Panc1 (cell line): ENCODE data around the gene RAB3GAP2. TPM values are rescaled to one million over a fixed set of nuclear protein-coding genes. Genes with fewer than 3 reads are reported as not detected.

Source experiments
- ATAC-seq: fragments of 200-7000 bp; cut with Tn5 transposase; 2 replicates; pipeline ENCODE4 v1.9.1; 2020; ENCODE audit warnings: mild to moderate bottlenecking, moderate library complexity
- BruUV-seq: library from RNA; stranded (reverse); fragments of 400-500 nt; replicated peaks from 2 replicates; lab custom pipeline; 2021; lab: Mats Ljungman, UMichigan
- CTCF ChIA-PET: fragments of 300-600 bp; sonication (Branson Sonifier 250); formaldehyde crosslinking; loops from one replicate; lab custom pipeline; 2022; ENCODE audit warnings: antibody characterized with exemption; lab: Charles Lee
- POLR2A ChIA-PET: fragments of 300-600 bp; sonication (Branson Sonifier 250); formaldehyde crosslinking; loops from one replicate; lab custom pipeline; 2022; ENCODE audit warnings: antibody characterized with exemption; lab: Charles Lee
- DNase-seq: peaks from one replicate; pipeline ENCODE4 v3.0.0-alpha.2; 2010; ENCODE audit warnings: low read depth, low spot score
- H3K27ac ChIP-seq: 2 replicates; pipeline ENCODE4 v1.5.1; 2011; ENCODE audit warnings: mild to moderate bottlenecking, low read length, inconsistent platforms
- H3K27me3 ChIP-seq: fragments of 200-500 bp; sonication (Bioruptor generic); 2 replicates; pipeline ENCODE4 v1.6.0; 2014; ENCODE audit warnings: low read length, inconsistent platforms; ENCODE audit not compliant: control insufficient read depth, insufficient read depth
- H3K36me3 ChIP-seq: fragments of 200-500 bp; sonication (Bioruptor generic); 2 replicates; pipeline ENCODE4 v1.5.1; 2014; ENCODE audit warnings: inconsistent platforms, mild to moderate bottlenecking, low read length, moderate library complexity; ENCODE audit not compliant: control insufficient read depth, insufficient read depth
- H3K4me1 ChIP-seq: 2 replicates; pipeline ENCODE4 v1.5.1; 2011; ENCODE audit warnings: inconsistent platforms, mild to moderate bottlenecking, low read length, moderate library complexity; ENCODE audit not compliant: control insufficient read depth, insufficient read depth
- H3K4me3 ChIP-seq, 2 experiments: 2 replicates each; pipeline ENCODE4 v1.5.1; 2011 to 2012; ENCODE audit warnings: low read depth in 2 of 2, low read length in 2 of 2, mild to moderate bottlenecking in 2 of 2, inconsistent platforms in 1 of 2, moderate library complexity in 1 of 2
- H3K9me3 ChIP-seq: fragments of 200-500 bp; sonication (Bioruptor generic); 2 replicates; pipeline ENCODE4 v1.5.1; 2014; ENCODE audit warnings: low read depth, mild to moderate bottlenecking, inconsistent platforms, low read length, moderate library complexity; ENCODE audit not compliant: control insufficient read depth, insufficient read depth
- CTCF ChIP-seq: fragments of 450-650 bp; IDR thresholded peaks from 2 replicates; pipeline ENCODE4 v1.5.1; 2017; ENCODE audit warnings: mild to moderate bottlenecking
- POLR2AphosphoS5 ChIP-seq: IDR thresholded peaks from 2 replicates; pipeline ENCODE4 v1.6.1; 2012; ENCODE audit warnings: mild to moderate bottlenecking, low read depth, low read length, moderate library complexity
- SIN3A ChIP-seq: IDR thresholded peaks from 2 replicates; pipeline ENCODE4 v1.6.1; 2012; ENCODE audit warnings: low read depth, mild to moderate bottlenecking, low read length, moderate library complexity, borderline replicate concordance; ENCODE audit not compliant: insufficient read depth
- TCF7L2 ChIP-seq: IDR thresholded peaks from 2 replicates; pipeline ENCODE4 v1.6.1; 2011; ENCODE audit warnings: mild to moderate bottlenecking, low read depth, low read length, inconsistent platforms
- in situ Hi-C: cut with HindIII; loops from 2 replicates; pipeline ENCODE4 v1.10.0; 2016; ENCODE audit warnings: low sequenced_read_pairs, low pct_unique_long_range_greater_than_20kb
- intact Hi-C: fragments of 100-400 bp; cut with micrococcal nuclease; formaldehyde crosslinking; loops from one replicate; pipeline ENCODE4 v1.10.0; 2022; ENCODE audit not compliant: unreplicated experiment
- total RNA-seq: library from RNA; stranded (reverse); gene quantifications from one replicate; pipeline ENCODE4 v1.2.1, GENCODE V29; 2021; ENCODE audit not compliant: unreplicated experiment
- TF ChIP-seq, protein P1 (sequence below), 2 experiments: IDR thresholded peaks; 2 replicates each; pipeline ENCODE4 v1.6.1; 2011 to 2012; ENCODE audit warnings: low read depth in 2 of 2, control low read depth in 1 of 2, low read length in 1 of 2, mild to moderate bottlenecking in 1 of 2, moderate library complexity in 1 of 2; ENCODE audit not compliant: insufficient read depth in 1 of 2

The RAB3GAP2 gene
- total RNA-seq, 1 experiment from 2014 or later, result 39.0 TPM

GRCh38 chr1:220182656-220183055 is 89.6 kb downstream of the RAB3GAP2 start:
- no peaks in the 10 kb centered on the region for H3K9me3 ChIP-seq
- intact Hi-C loops, result no loop called here
- ATAC-seq (no peak), DNase-seq (no peak)
- BruUV-seq, result no TSS peak
- peaks cover 4% of the 10 kb centered on the region for H3K36me3 ChIP-seq
- ChIA-PET CTCF (no interaction called here), POLR2A (no interaction called here)
- in situ Hi-C loops, result no loop called here
- H3K4me1 ChIP-seq, result no peaks in the 10 kb centered on the region
- no peak overlapping the region for H3K4me3 ChIP-seq
- TF ChIP-seq, protein P1, sequence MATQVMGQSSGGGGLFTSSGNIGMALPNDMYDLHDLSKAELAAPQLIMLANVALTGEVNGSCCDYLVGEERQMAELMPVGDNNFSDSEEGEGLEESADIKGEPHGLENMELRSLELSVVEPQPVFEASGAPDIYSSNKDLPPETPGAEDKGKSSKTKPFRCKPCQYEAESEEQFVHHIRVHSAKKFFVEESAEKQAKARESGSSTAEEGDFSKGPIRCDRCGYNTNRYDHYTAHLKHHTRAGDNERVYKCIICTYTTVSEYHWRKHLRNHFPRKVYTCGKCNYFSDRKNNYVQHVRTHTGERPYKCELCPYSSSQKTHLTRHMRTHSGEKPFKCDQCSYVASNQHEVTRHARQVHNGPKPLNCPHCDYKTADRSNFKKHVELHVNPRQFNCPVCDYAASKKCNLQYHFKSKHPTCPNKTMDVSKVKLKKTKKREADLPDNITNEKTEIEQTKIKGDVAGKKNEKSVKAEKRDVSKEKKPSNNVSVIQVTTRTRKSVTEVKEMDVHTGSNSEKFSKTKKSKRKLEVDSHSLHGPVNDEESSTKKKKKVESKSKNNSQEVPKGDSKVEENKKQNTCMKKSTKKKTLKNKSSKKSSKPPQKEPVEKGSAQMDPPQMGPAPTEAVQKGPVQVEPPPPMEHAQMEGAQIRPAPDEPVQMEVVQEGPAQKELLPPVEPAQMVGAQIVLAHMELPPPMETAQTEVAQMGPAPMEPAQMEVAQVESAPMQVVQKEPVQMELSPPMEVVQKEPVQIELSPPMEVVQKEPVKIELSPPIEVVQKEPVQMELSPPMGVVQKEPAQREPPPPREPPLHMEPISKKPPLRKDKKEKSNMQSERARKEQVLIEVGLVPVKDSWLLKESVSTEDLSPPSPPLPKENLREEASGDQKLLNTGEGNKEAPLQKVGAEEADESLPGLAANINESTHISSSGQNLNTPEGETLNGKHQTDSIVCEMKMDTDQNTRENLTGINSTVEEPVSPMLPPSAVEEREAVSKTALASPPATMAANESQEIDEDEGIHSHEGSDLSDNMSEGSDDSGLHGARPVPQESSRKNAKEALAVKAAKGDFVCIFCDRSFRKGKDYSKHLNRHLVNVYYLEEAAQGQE (IDR thresholded peaks at IDR 0.05; ENCODE audit: insufficient read depth in 1 of 2, low read depth in 2 of 2, low read length in 1 of 2), result no peak
- no peak for TF ChIP-seq SIN3A
- no peak for TF ChIP-seq TCF7L2
- no peak for TF ChIP-seq CTCF
- TF ChIP-seq POLR2AphosphoS5, result no peak
- no peak overlapping the region for H3K27ac ChIP-seq
- no peaks in the 10 kb centered on the region for H3K27me3 ChIP-seq

DNA sequence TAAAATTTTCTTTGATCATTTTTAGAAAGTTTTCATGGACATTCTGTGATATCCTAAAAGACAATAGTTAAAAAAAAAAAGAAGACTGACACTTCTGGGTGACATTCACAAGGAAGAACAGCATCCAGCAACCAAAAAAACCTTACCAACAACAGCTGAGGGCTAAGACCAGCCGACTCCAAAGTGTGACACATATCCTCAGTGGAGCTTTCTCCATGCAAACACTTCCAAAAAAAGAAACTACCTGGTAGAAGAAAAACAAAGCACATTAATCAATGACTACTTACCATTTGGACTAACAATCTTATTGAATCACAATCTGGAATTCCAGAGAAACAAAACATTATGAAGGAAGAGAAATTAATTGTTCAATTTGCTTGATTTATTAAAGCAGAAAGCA is 90.1 kb downstream of the RAB3GAP2 start:
- Histone ChIP-seq H3K36me3 (peaks cover 4% of the 10 kb centered on the region), H3K9me3 (no peaks in the 10 kb centered on the region), H3K27me3 (no peaks in the 10 kb centered on the region), H3K4me3 (no peak overlapping the region), H3K4me1 (no peaks in the 10 kb centered on the region), H3K27ac (no peak overlapping the region)
- no peak for DNase-seq
- ATAC-seq, result no peak
- in situ Hi-C loops (no loop called here), intact Hi-C loops (no loop called here)
- POLR2A ChIA-PET, result no interaction called here
- CTCF ChIA-PET, result no interaction called here
- no TSS peak for BruUV-seq
- TF ChIP-seq SIN3A, result no peak
- TF ChIP-seq CTCF, result no peak
- TF ChIP-seq POLR2AphosphoS5, result no peak
- TF ChIP-seq, protein P1 (IDR thresholded peaks at IDR 0.05; ENCODE audit: insufficient read depth in 1 of 2, low read depth in 2 of 2, low read length in 1 of 2), result no peak
- TF ChIP-seq TCF7L2, result no peak
